ENCODE data around the gene SUN3. TPM values are rescaled to one million over a fixed set of nuclear protein-coding genes. Genes with fewer than 3 reads are reported as not detected.

SUN3 gene
- total RNA-seq, 2 donors from 2014 or later = not detected

DNA sequence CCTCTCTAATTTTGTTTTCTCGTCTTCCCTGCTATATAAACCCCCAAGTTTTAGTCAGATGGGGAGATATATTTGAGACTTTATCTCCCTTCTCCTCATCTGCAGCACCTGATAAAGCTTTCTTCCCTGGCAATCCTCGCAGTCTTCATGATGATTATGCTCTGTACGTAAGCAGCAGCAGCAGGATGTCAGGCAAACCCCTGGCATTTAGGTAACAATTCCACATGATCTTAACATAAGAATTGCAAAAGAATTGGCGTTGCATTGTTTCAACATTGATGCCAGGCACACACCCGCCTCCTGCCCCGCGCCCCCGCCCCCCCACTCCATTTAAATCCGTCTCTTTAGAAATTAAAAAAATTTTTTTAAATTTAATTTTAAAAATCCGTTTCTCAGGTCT is 86.8 kb downstream of the SUN3 start:
- Histone ChIP-seq H3K36me3 (no peaks in the 10 kb centered on the region), H3K4me3 (no peak overlapping the region), H3K4me1 (peaks cover 0 to 68% of the 10 kb centered on the region in 2 donors), H3K27me3 (no peaks in the 10 kb centered on the region), H3K27ac (peak overlapping the region; percentile 86 to 96), H3K9me3 (no peaks in the 10 kb centered on the region)
- DNase-seq (ENCODE audit: low spot score) = peak; percentile 46
- TF ChIP-seq, protein P1, sequence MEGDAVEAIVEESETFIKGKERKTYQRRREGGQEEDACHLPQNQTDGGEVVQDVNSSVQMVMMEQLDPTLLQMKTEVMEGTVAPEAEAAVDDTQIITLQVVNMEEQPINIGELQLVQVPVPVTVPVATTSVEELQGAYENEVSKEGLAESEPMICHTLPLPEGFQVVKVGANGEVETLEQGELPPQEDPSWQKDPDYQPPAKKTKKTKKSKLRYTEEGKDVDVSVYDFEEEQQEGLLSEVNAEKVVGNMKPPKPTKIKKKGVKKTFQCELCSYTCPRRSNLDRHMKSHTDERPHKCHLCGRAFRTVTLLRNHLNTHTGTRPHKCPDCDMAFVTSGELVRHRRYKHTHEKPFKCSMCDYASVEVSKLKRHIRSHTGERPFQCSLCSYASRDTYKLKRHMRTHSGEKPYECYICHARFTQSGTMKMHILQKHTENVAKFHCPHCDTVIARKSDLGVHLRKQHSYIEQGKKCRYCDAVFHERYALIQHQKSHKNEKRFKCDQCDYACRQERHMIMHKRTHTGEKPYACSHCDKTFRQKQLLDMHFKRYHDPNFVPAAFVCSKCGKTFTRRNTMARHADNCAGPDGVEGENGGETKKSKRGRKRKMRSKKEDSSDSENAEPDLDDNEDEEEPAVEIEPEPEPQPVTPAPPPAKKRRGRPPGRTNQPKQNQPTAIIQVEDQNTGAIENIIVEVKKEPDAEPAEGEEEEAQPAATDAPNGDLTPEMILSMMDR (IDR thresholded peaks at IDR 0.05) = no peak

DNA sequence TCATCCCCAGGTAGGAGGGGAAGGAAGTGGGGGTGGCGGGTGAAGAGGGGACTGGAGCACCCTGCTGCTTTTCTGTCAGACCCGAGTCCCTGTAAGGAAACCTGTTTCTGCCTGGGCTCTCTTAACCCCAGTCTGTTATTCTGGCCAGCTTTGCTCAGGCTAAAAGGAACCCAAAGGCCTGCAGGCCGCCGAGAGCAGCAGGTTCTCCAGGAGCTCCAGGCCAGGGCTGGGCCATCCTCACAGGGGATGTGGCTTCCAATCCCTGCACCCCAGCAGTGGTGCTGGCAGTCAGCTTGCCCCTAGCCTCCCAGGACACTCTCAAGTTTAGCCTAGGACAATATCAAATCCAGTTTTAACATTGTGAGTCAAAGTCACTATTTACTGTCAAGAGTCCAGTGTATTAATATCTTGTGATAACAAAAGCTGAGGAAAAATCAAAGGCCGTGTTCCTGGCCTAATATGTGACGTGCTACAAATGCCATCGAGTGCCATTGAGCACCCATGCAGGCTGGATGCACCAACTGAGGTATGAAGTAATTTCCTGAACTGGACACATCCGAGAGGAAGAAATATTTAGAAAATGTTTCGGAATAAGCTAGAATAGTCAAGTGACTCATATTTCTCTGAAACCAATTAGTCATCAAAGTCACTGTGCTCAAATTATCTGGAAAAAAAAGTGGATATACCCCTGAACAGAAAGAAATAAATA is 87.6 kb downstream of the SUN3 start:
- peak; percentile 80 for DNase-seq (ENCODE audit: low spot score)
- TF ChIP-seq, protein P1 (IDR thresholded peaks at IDR 0.05) = no peak
- no peak overlapping the region for H3K4me3 ChIP-seq

DNA sequence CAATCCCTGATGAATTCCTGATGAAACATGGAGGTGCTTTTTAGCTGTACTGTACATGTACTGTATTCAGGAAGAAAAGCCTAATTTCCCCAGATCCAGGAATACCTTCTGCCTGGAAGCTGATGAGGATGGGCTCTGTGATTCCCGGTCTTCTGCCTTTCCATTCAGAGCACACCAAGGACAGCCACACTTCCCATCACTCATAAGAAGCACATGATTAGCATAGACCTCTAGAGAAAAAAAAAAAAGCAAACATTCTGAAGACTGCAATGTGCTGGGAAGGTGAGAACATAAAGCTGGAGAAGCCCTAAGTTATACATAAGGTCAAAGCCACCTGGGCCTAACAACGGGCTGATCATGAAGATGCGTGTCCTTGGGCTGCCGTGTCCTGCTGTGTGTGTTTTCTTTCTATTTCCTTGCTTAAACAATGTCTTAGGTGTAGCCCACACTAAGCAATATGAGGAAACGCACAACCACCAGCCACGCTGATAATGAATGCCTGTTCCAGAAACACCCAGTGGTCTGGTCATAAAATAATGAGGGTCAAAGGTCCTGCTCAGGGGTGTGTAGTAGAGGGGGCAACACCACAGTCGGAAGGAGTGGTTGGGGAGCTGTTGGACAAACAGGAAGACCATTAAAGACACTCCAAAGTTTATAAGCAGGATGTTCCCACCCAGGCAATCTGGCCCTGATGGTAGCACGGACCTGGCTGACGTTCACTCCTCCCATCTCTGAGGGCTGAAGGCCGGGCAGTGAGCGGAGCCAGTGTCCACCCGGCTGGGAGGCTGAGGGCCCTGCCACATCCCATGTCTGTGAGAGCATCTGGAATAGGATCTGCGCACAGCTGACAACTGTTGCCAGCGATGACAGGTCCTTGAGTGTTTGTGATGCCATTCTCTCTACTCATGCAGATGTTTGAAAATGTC is 88.6 kb downstream of the SUN3 start:
- Histone ChIP-seq H3K4me1 (peaks cover 0 to 69% of the 10 kb centered on the region in 2 donors), H3K27ac (peak overlapping the region; percentile 86 to 96), H3K27me3 (no peaks in the 10 kb centered on the region), H3K36me3 (no peaks in the 10 kb centered on the region), H3K4me3 (no peak overlapping the region), H3K9me3 (no peaks in the 10 kb centered on the region)
- DNase-seq (ENCODE audit: low spot score) = peak; percentile 71
- TF ChIP-seq, protein P1 (IDR thresholded peaks at IDR 0.05) = no peak

More for the DNA sequence above, 87.6 kb downstream of the SUN3 start:
- H3K36me3 ChIP-seq = no peaks in the 10 kb centered on the region
- H3K27ac ChIP-seq = peak overlapping the region; percentile 86 to 96
- H3K27me3 ChIP-seq = no peaks in the 10 kb centered on the region
- no peaks in the 10 kb centered on the region for H3K9me3 ChIP-seq
- H3K4me1 ChIP-seq = peaks cover 0 to 76% of the 10 kb centered on the region in 2 donors

DNA sequence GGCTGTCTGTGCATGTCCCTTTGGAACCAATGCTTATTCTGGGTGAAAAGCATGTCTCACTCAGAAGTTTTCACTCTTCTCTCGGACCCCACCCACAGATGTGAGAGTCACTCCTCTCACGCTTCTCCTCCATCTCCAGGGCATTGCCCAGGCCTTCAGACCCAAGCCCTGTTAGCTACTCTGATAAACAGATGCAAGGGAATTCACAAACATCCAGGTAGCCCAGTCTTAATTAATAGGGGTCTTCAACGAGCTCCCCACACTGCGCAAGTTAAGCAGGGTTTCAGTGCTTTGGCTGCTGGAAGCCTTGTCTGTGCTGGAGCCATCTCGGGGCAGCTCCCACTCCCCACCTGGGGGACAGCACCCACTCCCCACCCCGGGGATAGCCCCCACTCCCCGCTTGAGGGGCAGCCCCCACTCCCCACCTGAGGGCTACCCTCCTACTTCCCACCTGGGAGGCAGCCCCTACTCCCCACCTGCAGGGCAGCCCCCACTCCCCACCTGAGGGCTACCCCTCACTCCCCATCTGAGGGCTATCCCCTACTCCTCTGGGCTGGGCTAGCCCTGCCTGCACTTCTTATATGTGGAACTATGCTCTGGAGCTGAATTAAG is 89.4 kb downstream of the SUN3 start:
- H3K27me3 ChIP-seq = no peaks in the 10 kb centered on the region
- no peak for DNase-seq (ENCODE audit: low spot score)
- H3K4me3 ChIP-seq = no peak overlapping the region
- H3K27ac ChIP-seq = peak overlapping the region; percentile 86 to 96
- no peaks in the 10 kb centered on the region for H3K9me3 ChIP-seq
- no peaks in the 10 kb centered on the region for H3K36me3 ChIP-seq
- H3K4me1 ChIP-seq = peaks cover 0 to 62% of the 10 kb centered on the region in 2 donors
- TF ChIP-seq, protein P1 (IDR thresholded peaks at IDR 0.05) = no peak

DNA sequence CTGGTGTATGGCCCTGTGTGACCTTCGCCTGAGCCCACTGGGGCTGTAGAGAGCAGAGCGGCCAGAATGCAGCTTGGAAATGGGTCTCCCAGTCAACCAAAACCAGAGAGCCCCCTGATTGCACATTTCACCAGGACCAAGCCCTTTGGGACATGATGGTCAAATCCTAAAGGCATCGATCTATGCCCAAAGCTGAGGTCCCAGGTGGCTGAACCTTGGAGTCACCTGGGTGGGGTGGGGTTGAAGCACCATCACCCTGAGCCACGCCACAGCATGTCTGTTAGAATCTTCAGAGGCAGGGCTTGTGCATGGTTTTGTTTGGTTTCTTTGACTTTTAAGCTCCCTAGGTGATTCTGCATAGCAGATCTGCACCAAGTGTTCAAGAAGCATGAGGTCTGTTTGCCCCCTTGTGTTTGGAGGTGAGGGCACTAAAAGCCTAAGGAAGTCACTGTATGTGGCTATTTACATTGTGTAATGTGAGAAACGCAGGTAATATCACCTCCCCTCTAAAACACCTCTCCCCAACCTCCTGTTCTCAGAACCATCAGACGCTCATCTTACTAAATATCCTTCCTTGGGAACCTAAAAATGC is 90.2 kb downstream of the SUN3 start:
- DNase-seq (ENCODE audit: low spot score) = no peak
- peaks cover 0 to 62% of the 10 kb centered on the region in 2 donors for H3K4me1 ChIP-seq
- TF ChIP-seq, protein P1 (IDR thresholded peaks at IDR 0.05) = no peak

More for the DNA sequence above, 90.2 kb downstream of the SUN3 start:
- Histone ChIP-seq H3K4me3 (no peak overlapping the region), H3K27ac (peak overlapping the region; percentile 86 to 96), H3K9me3 (no peaks in the 10 kb centered on the region), H3K36me3 (no peaks in the 10 kb centered on the region), H3K27me3 (no peaks in the 10 kb centered on the region)

Measured in right atrium auricular region (tissue), 2 donors.